Adipocyte (in vitro differentiated cells): ENCODE results near the gene MRM2.

Source experiments
- DNase-seq: peaks from one replicate; pipeline ENCODE4 v3.0.0-alpha.2; 2015; ENCODE audit warnings: low read depth
- H3K27me3 ChIP-seq: replicated peaks from 2 replicates; pipeline ENCODE4 v1.7.0; 2013; ENCODE audit warnings: mild to moderate bottlenecking, low read length, moderate library complexity; ENCODE audit not compliant: control insufficient read depth, insufficient read depth
- H3K36me3 ChIP-seq: 2 replicates; pipeline ENCODE4 v1.7.0; 2013; ENCODE audit warnings: low read length, mild to moderate bottlenecking, moderate library complexity; ENCODE audit not compliant: control insufficient read depth, insufficient read depth, severe bottlenecking
- H3K4me1 ChIP-seq: 2 replicates; pipeline ENCODE4 v1.7.0; 2013; ENCODE audit warnings: mild to moderate bottlenecking, low read length, moderate library complexity; ENCODE audit not compliant: control insufficient read depth, insufficient read depth
- H3K4me3 ChIP-seq: 2 replicates; pipeline ENCODE4 v1.7.0; 2013; ENCODE audit warnings: mild to moderate bottlenecking, low read length, moderate library complexity
- H3K9ac ChIP-seq: 2 replicates; pipeline ENCODE4 v1.7.0; 2013; ENCODE audit warnings: mild to moderate bottlenecking, low read length, moderate library complexity
- H3K9me3 ChIP-seq: 2 replicates; pipeline ENCODE4 v1.7.0; 2013; ENCODE audit warnings: mild to moderate bottlenecking, low read length, moderate library complexity; ENCODE audit not compliant: control insufficient read depth

The MRM2 gene

DNA sequence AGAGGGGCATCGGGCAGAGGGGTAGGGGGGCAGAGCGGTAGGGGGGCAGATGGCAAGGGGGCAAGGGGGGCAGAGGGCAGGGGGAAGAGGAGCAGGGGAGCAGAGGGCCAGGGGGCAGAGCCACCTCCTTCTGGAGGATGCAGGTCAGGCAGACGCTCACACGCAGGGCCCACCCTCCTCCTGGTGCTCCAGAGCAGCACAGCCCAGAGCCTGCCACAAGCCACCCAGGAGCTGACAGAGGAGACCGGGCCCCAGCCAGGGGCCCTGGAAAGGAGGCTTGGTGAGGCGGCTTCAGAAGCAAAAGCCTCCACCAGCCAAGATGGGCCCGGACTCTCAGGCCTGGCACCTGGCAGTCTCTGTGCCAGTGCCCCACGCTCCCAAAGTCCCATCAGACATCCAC lies 22.4 kb downstream of the MRM2 start:
- no peak for DNase-seq
- Histone ChIP-seq H3K4me3 (no peak overlapping the region), H3K9me3 (no peaks in the 10 kb centered on the region), H3K27me3 (no peaks in the 10 kb centered on the region), H3K9ac (no peak overlapping the region), H3K36me3 (peaks cover 47% of the 10 kb centered on the region), H3K4me1 (peaks cover under 1% of the 10 kb centered on the region)

DNA sequence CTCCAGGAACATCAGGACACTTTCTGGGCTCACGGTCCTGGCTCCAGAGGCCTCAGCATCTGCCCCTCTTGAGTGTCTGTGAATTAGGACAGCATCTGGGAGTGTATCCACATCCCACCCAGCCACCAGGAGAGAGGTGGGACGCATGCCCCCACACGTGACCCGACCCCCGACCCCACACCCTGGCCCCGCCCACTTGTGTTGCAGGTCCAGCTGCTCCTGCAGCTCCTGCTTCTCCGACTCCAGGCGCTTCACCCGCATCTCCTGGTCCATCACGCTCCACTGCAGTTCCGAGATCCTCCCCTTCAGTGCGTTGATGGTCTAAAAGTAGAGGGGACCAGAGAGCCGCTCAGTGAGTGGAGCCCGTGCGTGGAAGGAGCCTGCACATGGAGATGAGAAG lies 22.9 kb downstream of the MRM2 start:
- Histone ChIP-seq H3K4me3 (no peak overlapping the region), H3K9ac (no peak overlapping the region), H3K36me3 (peaks cover 50% of the 10 kb centered on the region), H3K9me3 (no peaks in the 10 kb centered on the region), H3K4me1 (no peaks in the 10 kb centered on the region), H3K27me3 (no peaks in the 10 kb centered on the region)
- DNase-seq, result no peak

- peaks cover 53% of the 10 kb centered on the region for H3K36me3 ChIP-seq
- H3K9ac ChIP-seq, result no peak overlapping the region
- H3K27me3 ChIP-seq, result no peaks in the 10 kb centered on the region
- DNase-seq, result no peak
- no peaks in the 10 kb centered on the region for H3K4me1 ChIP-seq
- H3K9me3 ChIP-seq, result no peaks in the 10 kb centered on the region
- no peak overlapping the region for H3K4me3 ChIP-seq
Observed at GRCh38 chr7:2218444-2218785, 23.6 kb downstream of the MRM2 start.

DNA sequence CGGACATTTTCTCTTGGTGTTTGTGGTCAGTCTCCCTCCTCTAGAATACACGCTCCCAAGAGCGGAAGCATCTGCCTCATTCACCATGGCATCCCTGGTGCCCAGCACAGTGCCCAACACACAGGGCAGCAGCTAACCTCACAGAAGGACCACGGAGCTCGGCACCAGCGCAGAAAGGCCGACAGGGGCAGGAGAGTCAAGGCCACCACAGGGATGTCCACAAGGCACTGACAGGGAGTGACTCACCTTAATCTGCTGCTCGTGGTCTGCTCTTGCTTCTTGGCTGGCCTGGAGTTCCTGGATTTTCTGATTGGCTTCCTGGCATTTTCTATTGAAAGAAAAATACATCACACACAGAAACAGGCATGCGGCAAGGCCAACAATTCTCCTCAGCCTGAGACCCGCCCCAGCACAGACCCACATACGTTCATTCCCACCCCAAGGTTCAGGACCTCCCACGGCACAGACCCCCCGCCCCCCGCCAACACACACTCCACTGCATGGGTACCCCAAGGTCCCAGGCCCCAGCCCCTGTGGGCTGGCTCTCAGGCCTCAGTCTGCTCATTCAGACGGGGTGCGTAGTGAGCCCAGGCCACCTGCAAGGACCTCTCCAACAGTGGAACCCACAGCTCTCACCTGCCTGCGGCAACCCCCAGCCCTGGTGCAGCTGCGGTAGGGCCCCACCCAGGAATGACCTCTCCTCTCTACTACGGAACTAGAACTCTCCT lies 24.1 kb downstream of the MRM2 start:
- no peak overlapping the region for H3K9ac ChIP-seq
- H3K27me3 ChIP-seq, result no peaks in the 10 kb centered on the region
- no peak overlapping the region for H3K4me3 ChIP-seq
- peaks cover 50% of the 10 kb centered on the region for H3K36me3 ChIP-seq
- no peak for DNase-seq
- no peaks in the 10 kb centered on the region for H3K9me3 ChIP-seq
- H3K4me1 ChIP-seq, result no peaks in the 10 kb centered on the region

DNA sequence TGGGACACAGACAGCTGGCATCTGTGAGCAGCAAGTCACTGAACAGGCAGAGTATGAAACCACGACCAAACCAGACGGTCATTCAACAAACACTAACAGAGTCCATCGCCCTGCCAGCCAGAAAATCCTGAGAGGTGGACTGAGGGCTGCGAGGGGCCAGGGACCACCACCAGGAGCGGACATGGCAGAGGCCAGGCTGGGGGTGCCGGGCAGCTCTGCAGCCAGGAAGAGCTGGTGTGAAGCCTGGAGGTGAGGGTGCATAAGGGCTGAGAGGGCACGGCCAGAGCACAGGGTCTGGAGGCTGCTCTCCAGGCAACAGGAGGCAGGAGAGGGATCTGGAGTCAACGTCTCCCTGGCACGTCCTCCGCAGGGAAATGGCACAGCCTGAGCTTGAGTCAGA lies 24.8 kb downstream of the MRM2 start:
- no peaks in the 10 kb centered on the region for H3K9me3 ChIP-seq
- H3K27me3 ChIP-seq, result no peaks in the 10 kb centered on the region
- peaks cover 50% of the 10 kb centered on the region for H3K36me3 ChIP-seq
- H3K4me1 ChIP-seq, result no peaks in the 10 kb centered on the region
- no peak for DNase-seq
- no peak overlapping the region for H3K9ac ChIP-seq
- no peak overlapping the region for H3K4me3 ChIP-seq

GRCh38 chr7:2215851-2216250 lies 26.2 kb downstream of the MRM2 start:
- no peak for DNase-seq
- Histone ChIP-seq H3K9me3 (no peaks in the 10 kb centered on the region), H3K9ac (no peak overlapping the region), H3K36me3 (peaks cover 56% of the 10 kb centered on the region), H3K27me3 (no peaks in the 10 kb centered on the region), H3K4me3 (no peak overlapping the region), H3K4me1 (no peaks in the 10 kb centered on the region)

DNA sequence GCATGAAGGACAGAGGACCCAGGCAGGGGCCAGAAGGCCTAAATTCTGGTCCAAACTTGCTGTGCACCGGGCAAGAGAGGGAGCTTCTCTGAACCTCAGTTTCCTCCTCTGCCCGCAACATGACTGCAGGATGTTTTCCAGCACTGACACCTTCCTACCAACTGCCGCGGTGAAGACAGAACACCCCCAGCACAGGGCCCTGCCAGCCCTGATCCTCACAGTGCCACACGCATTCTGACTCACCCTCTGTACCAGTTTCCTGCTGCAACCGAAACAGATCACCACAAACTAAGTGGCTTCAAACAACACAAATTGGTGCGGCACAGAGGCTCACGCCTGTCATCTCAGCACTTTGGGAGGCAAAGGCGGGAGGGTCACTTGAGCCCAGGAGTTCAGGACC lies 27.4 kb downstream of the MRM2 start:
- H3K9me3 ChIP-seq, result no peaks in the 10 kb centered on the region
- H3K4me1 ChIP-seq, result no peaks in the 10 kb centered on the region
- H3K36me3 ChIP-seq, result peaks cover 50% of the 10 kb centered on the region
- no peaks in the 10 kb centered on the region for H3K27me3 ChIP-seq
- DNase-seq, result no peak
- no peak overlapping the region for H3K4me3 ChIP-seq
- H3K9ac ChIP-seq, result no peak overlapping the region

DNA sequence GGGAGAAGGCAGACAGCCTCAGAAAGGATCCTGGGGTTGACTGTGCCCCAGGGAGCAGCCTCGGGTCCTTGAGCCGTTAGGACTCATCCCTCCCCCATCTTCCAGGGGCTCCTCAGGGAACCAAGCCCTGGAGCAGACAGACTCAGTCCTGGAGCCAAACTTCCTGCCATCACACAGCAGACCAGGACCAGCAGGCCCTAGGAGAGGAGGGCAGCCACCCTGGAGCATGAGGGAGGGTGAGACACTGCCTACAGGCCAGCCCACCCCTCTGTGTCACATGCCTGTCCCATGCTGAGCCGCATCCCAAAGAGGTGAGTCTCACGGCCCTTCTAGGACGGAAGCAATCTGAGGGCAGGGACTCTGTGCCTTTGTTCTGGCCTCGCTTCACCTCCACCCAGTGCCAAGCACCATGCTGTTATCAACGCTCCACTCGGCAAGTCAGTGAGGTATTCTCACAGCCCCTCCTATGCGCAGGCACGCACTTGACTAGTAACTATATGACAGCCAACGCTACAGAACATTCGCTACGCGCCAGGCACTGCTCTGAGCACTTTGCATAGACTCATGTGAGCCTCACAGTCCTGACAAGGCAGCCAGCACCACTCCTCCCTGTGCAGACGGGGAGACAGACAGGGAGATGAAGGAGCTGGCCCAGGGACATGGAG lies 28.3 kb downstream of the MRM2 start:
- H3K4me3 ChIP-seq, result no peak overlapping the region
- H3K27me3 ChIP-seq, result no peaks in the 10 kb centered on the region
- no peaks in the 10 kb centered on the region for H3K4me1 ChIP-seq
- peaks cover 50% of the 10 kb centered on the region for H3K36me3 ChIP-seq
- H3K9ac ChIP-seq, result no peak overlapping the region
- no peaks in the 10 kb centered on the region for H3K9me3 ChIP-seq
- DNase-seq, result no peak

DNA sequence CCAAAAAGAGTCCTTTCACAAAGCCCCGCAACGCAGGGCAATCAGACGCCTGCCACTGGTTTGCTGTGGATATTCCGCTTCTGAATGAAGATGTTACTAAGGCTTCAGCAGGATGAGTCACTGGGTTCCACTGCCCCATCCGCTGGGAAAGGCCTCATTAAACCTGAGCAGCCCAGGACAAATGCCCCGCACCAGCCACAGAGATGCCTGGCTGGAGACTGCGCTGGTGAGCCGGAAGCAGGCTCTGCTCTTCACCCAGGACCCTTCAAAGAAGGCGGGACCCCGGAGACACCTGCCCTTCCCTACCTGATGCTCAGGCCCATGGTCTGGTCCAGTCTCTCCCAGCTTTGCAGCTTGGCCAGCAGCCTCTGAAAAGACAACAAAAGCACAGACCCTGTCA lies 29.1 kb downstream of the MRM2 start:
- H3K9ac ChIP-seq, result no peak overlapping the region
- DNase-seq, result no peak
- no peaks in the 10 kb centered on the region for H3K27me3 ChIP-seq
- no peaks in the 10 kb centered on the region for H3K9me3 ChIP-seq
- no peak overlapping the region for H3K4me3 ChIP-seq
- H3K36me3 ChIP-seq, result peaks cover 52% of the 10 kb centered on the region
- H3K4me1 ChIP-seq, result no peaks in the 10 kb centered on the region

GRCh38 chr7:2211926-2212325 lies 30.1 kb downstream of the MRM2 start:
- Histone ChIP-seq H3K4me1 (no peaks in the 10 kb centered on the region), H3K9ac (no peak overlapping the region), H3K27me3 (no peaks in the 10 kb centered on the region), H3K9me3 (no peaks in the 10 kb centered on the region), H3K4me3 (no peak overlapping the region), H3K36me3 (peaks cover 51% of the 10 kb centered on the region)
- DNase-seq, result no peak

- Histone ChIP-seq H3K4me1 (no peaks in the 10 kb centered on the region), H3K9me3 (no peaks in the 10 kb centered on the region), H3K4me3 (no peak overlapping the region), H3K9ac (no peak overlapping the region), H3K36me3 (peaks cover 46% of the 10 kb centered on the region), H3K27me3 (no peaks in the 10 kb centered on the region)
- DNase-seq, result no peak
Observed at GRCh38 chr7:2211259-2211880, 30.6 kb downstream of the MRM2 start.
